IMR-90 (cell line): ENCODE data around the gene ACP2. TPM values are rescaled to one million over a fixed set of nuclear protein-coding genes. Genes with fewer than 3 reads are reported as not detected.

Experiments used
- ATAC-seq: fragments of 200-7000 bp; cut with Tn5 transposase; 2 replicates; pipeline ENCODE4 v1.9.1; 2020; ENCODE audit warnings: low read depth, mild to moderate bottlenecking, moderate library complexity
- BruUV-seq: library from RNA; stranded (reverse); fragments of 400-500 nt; replicated peaks from 2 replicates; lab custom pipeline; 2021; lab: Mats Ljungman, UMichigan
- CTCF ChIA-PET: fragments of 300-600 bp; formaldehyde crosslinking; extraction: SDS; loops from one replicate; lab custom pipeline; 2021; ENCODE audit warnings: antibody characterized with exemption; lab: Yijun Ruan, JAX
- POLR2A ChIA-PET: fragments of 300-600 bp; sonication (Branson Sonifier 250); formaldehyde crosslinking; loops from one replicate; lab custom pipeline; 2022; ENCODE audit warnings: antibody characterized with exemption; ENCODE audit not compliant: unreplicated experiment; lab: Charles Lee
- DNase-seq: peaks from one replicate; pipeline ENCODE4 v3.0.0; 2013
- H2AFZ ChIP-seq: replicated peaks from 2 replicates; pipeline ENCODE3; 2013; ENCODE audit warnings: low read length, mild to moderate bottlenecking; ENCODE audit not compliant: poor library complexity
- H2AK5ac ChIP-seq: 2 replicates; pipeline ENCODE4 v1.6.1; 2013; ENCODE audit warnings: low read depth, low read length, inconsistent platforms
- H2AK9ac ChIP-seq: replicated peaks from 2 replicates; pipeline ENCODE3; 2013; ENCODE audit warnings: mild to moderate bottlenecking, low read depth, low read length, moderate library complexity; ENCODE audit not compliant: poor library complexity
- H2BK120ac ChIP-seq: 2 replicates; pipeline ENCODE4 v1.6.1; 2013; ENCODE audit warnings: low read depth, low read length, inconsistent platforms
- H2BK15ac ChIP-seq: 3 replicates; pipeline ENCODE4 v1.6.1; 2013; ENCODE audit warnings: low read depth, low read length, inconsistent platforms
- H2BK20ac ChIP-seq: 2 replicates; pipeline ENCODE4 v1.6.1; 2013; ENCODE audit warnings: low read depth, mild to moderate bottlenecking, inconsistent platforms, low read length, moderate library complexity
- H2BK5ac ChIP-seq: 2 replicates; pipeline ENCODE4 v1.6.1; 2013; ENCODE audit warnings: mild to moderate bottlenecking, low read depth, low read length, inconsistent platforms; ENCODE audit not compliant: poor library complexity, severe bottlenecking
- H3K14ac ChIP-seq: replicated peaks from 2 replicates; pipeline ENCODE4 v1.6.1; 2013; ENCODE audit warnings: low read depth, low read length, inconsistent platforms
- H3K18ac ChIP-seq: 2 replicates; pipeline ENCODE4 v1.6.1; 2013; ENCODE audit warnings: low read depth, low read length, control low read depth
- H3K23ac ChIP-seq: 2 replicates; pipeline ENCODE4 v1.6.1; 2013; ENCODE audit warnings: low read depth, low read length, inconsistent platforms
- H3K27ac ChIP-seq: 2 replicates; pipeline ENCODE4 v1.5.1; 2013; ENCODE audit warnings: mild to moderate bottlenecking, control low read depth, low read length; ENCODE audit not compliant: insufficient read depth
- H3K27me3 ChIP-seq: 2 replicates; pipeline ENCODE4 v1.6.1; 2013; ENCODE audit warnings: low read length; ENCODE audit not compliant: control insufficient read depth, insufficient read depth
- H3K36me3 ChIP-seq: 2 replicates; pipeline ENCODE4 v1.6.1; 2013; ENCODE audit warnings: low read length, mixed read lengths; ENCODE audit not compliant: control insufficient read depth, insufficient read depth
- H3K4ac ChIP-seq: 2 replicates; pipeline ENCODE4 v1.6.1; 2013; ENCODE audit warnings: low read depth, low read length, inconsistent platforms
- H3K4me1 ChIP-seq: 2 replicates; pipeline ENCODE4 v1.6.1; 2013; ENCODE audit warnings: low read length, mixed read lengths; ENCODE audit not compliant: control insufficient read depth, insufficient read depth
- H3K4me2 ChIP-seq: 2 replicates; pipeline ENCODE4 v1.6.1; 2013; ENCODE audit warnings: low read depth, mild to moderate bottlenecking, control low read depth, low read length, moderate library complexity
- H3K4me3 ChIP-seq: 2 replicates; pipeline ENCODE4 v1.5.1; 2013; ENCODE audit warnings: low read depth, mild to moderate bottlenecking, control low read depth, low read length, moderate library complexity; ENCODE audit not compliant: insufficient read depth
- H3K56ac ChIP-seq: 2 replicates; pipeline ENCODE4 v1.6.1; 2013; ENCODE audit warnings: low read length, inconsistent platforms; ENCODE audit not compliant: insufficient read depth; ENCODE audit errors: extremely low read depth
- H3K79me1 ChIP-seq, 2 experiments: 2 replicates each; pipeline ENCODE4 v1.6.1; 2013; ENCODE audit warnings: low read length in 2 of 2, inconsistent platforms in 1 of 2, low read depth in 1 of 2
- H3K9ac ChIP-seq: 2 replicates; pipeline ENCODE4 v1.6.1; 2013; ENCODE audit warnings: low read depth, low read length, control low read depth
- H3K9me1 ChIP-seq: 2 replicates; pipeline ENCODE4 v1.6.1; 2013; ENCODE audit warnings: low read length, inconsistent platforms; ENCODE audit not compliant: insufficient read depth
- H3K9me3 ChIP-seq: 2 replicates; pipeline ENCODE4 v1.6.1; 2013; ENCODE audit warnings: low read length; ENCODE audit not compliant: control insufficient read depth, insufficient read depth
- H4K20me1 ChIP-seq: 2 replicates; pipeline ENCODE4 v1.6.1; 2013; ENCODE audit warnings: low read length, inconsistent platforms; ENCODE audit not compliant: insufficient read depth
- H4K5ac ChIP-seq: 2 replicates; pipeline ENCODE4 v1.6.1; 2013; ENCODE audit warnings: mild to moderate bottlenecking, low read depth, low read length, control low read depth
- H4K8ac ChIP-seq, 2 experiments: 2 replicates each; pipeline ENCODE4 v1.6.1; 2013; ENCODE audit warnings: low read depth in 2 of 2, low read length in 2 of 2, control low read depth in 1 of 2, inconsistent platforms in 1 of 2
- H4K91ac ChIP-seq: 2 replicates; pipeline ENCODE4 v1.6.1; 2013; ENCODE audit warnings: low read depth, low read length, inconsistent platforms; ENCODE audit not compliant: insufficient read depth
- BHLHE40 ChIP-seq: fragments of 150-350 bp; IDR thresholded peaks from 2 replicates; pipeline ENCODE4 v1.6.1; 2016; ENCODE audit warnings: mild to moderate bottlenecking, low read depth, low read length
- CHD1 ChIP-seq: IDR thresholded peaks from 2 replicates; pipeline ENCODE4 v1.6.1; 2012; ENCODE audit warnings: low read depth, low read length, improper control_type of control experiment
- FOS ChIP-seq: fragments of 150-350 bp; IDR thresholded peaks from 2 replicates; pipeline ENCODE4 v1.6.1; 2016; ENCODE audit warnings: low read depth, low read length
- MAFK ChIP-seq: IDR thresholded peaks from 2 replicates; pipeline ENCODE4 v1.6.1; 2012; ENCODE audit warnings: low read depth, low read length, improper control_type of control experiment
- MAZ ChIP-seq: IDR thresholded peaks from 2 replicates; pipeline ENCODE4 v1.6.1; 2012; ENCODE audit warnings: low read depth, mild to moderate bottlenecking, low read length, improper control_type of control experiment, moderate library complexity, borderline replicate concordance
- NFE2L2 ChIP-seq: fragments of 150-350 bp; IDR thresholded peaks from 2 replicates; pipeline ENCODE4 v1.6.1; 2016; ENCODE audit warnings: low read depth, mild to moderate bottlenecking, low read length
- POLR2A ChIP-seq: IDR thresholded peaks from 2 replicates; pipeline ENCODE4 v1.6.1; 2012; ENCODE audit warnings: mild to moderate bottlenecking, low read depth, low read length
- RAD21 ChIP-seq: IDR thresholded peaks from 2 replicates; pipeline ENCODE4 v1.6.1; 2012; ENCODE audit warnings: low read length, improper control_type of control experiment
- RCOR1 ChIP-seq: IDR thresholded peaks from 2 replicates; pipeline ENCODE4 v1.6.1; 2012; ENCODE audit warnings: mild to moderate bottlenecking, low read length, improper control_type of control experiment; ENCODE audit not compliant: insufficient replicate concordance
- RFX5 ChIP-seq: IDR thresholded peaks from 2 replicates; pipeline ENCODE4 v1.8.0; 2012; ENCODE audit warnings: low read depth, mild to moderate bottlenecking, low read length, moderate library complexity
- USF2 ChIP-seq: fragments of 150-350 bp; IDR thresholded peaks from 2 replicates; pipeline ENCODE4 v1.6.1; 2017; ENCODE audit warnings: mild to moderate bottlenecking, antibody characterized with exemption, low read length, low read depth
- WGBS, 2 experiments: methylation state at CpG; one replicate each; pipeline versions ENCODE4 v1.1.5 to v1.1.7; 2013; ENCODE audit warnings: missing lambda C conversion rate in 2 of 2; ENCODE audit not compliant: insufficient read length in 1 of 2; ENCODE audit errors: extremely low coverage in 2 of 2; 5-methylcytosine and 5-hydroxymethylcytosine counted together
- dilution Hi-C: fragments of 300-500 bp; cut with HindIII; formaldehyde crosslinking; loops from one replicate; pipeline ENCODE4 v1.14.3; 2018; ENCODE audit warnings: low sequenced_read_pairs; ENCODE audit not compliant: unreplicated experiment
- in situ Hi-C: fragments of 300-500 bp; cut with MboI; formaldehyde crosslinking; loops from 3 replicates; pipeline ENCODE4 v1.14.3; 2019; ENCODE audit warnings: low sequenced_read_pairs, inconsistent platforms, mixed read lengths
- intact Hi-C: fragments of 100-400 bp; cut with micrococcal nuclease; formaldehyde crosslinking; loops from 2 replicates; pipeline ENCODE4 v1.10.0; 2022
- polyA plus RNA-seq, 3 experiments: library from polyadenylated mRNA; depleted of rRNA; stranded (reverse); fragments of >200 nt; gene quantifications; 2 replicates each; pipeline ENCODE4 v1.2.3, GENCODE V29; 2012; ENCODE audit warnings: low replicate concordance in 1 of 3
- total RNA-seq: library from RNA; depleted of rRNA; stranded (reverse); fragments of >200 nt; gene quantifications from 2 replicates; pipeline ENCODE4 v1.2.3, GENCODE V29; 2012
- TF ChIP-seq, protein P1 (sequence below): fragments of 150-350 bp; IDR thresholded peaks from 2 replicates; pipeline ENCODE4 v1.6.1; 2016; ENCODE audit warnings: low read depth, mild to moderate bottlenecking, low read length, moderate library complexity, borderline replicate concordance
- TF ChIP-seq, protein P2 (sequence below): conservative IDR thresholded peaks from 2 replicates; pipeline ENCODE4 v1.5.1; 2012; ENCODE audit warnings: mild to moderate bottlenecking, low read depth, low read length, improper control_type of control experiment

ACP2 gene
- total and polyA plus RNA-seq, 2 of the 4 experiments (the other 2 are of a cell fraction) = 17.7 to 23.6 TPM

DNA sequence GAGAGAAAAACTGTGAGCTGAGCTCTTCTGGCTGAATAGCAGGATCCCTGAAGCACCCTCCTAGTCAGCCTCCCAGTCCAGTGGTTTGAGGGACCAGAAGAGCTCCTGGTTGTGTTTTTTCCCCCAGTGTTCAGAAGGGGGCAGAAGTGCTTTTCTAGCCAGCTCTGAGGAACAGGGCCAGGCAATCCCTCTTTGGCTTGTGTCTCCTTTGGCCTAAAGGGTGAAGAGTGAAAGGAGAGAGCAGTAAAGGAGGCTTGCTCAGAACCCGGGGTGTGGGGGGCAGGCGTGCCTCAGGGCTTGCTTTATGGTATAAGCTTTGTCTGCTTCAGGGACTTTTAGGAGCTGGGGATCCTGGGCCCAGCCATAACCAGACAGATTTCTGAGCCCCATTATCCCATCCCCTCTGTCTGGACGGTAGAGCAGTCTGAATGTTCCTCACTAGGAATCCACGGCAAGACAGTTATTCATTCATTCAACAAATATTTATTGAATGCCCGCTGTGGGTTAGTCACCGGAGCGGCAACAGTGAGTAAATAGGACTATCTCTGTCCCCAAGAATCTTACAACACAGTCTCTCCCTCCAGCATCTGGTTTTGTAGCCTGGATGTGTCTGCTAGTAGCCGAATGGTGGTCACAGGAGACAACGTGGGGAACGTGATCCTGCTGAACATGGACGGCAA, 14.5 kb downstream of the ACP2 start:
- DNase-seq (peak; percentile 67), ATAC-seq (peak; percentile 83)
- Histone ChIP-seq H3K27me3 (no peaks in the 10 kb centered on the region), H3K56ac (peak overlapping the region; percentile 57; the same call in 1 of the 2 replicates), H2AFZ (peak overlapping the region; percentile 83), H4K91ac (peak overlapping the region; percentile 59), H4K8ac (peak overlapping the region; percentile 42 to 74; a peak in 3 of 4 replicates), H3K4ac (peak overlapping the region; percentile 61), H3K27ac (peak overlapping the region; percentile 51), H2BK120ac (peak overlapping the region; percentile 66), H3K23ac (peak overlapping the region; percentile 37; the same call in 1 of the 2 replicates), H4K5ac (peak overlapping the region; percentile 33; the same call in 1 of the 2 replicates), H2AK5ac (peak overlapping the region; percentile 85), H3K4me3 (no peak overlapping the region), H2BK5ac (peak overlapping the region; percentile 80), H3K9ac (peak overlapping the region; percentile 48; the same call in 1 of the 2 replicates), H3K36me3 (peaks cover 32% of the 10 kb centered on the region), H3K9me3 (no peaks in the 10 kb centered on the region), H3K14ac (peak overlapping the region; percentile 50), H3K9me1 (peaks cover 4% of the 10 kb centered on the region; the same call in 1 of the 2 replicates), H4K20me1 (no peaks in the 10 kb centered on the region; the same call in 1 of the 2 replicates), H2BK20ac (peak overlapping the region; percentile 80), H3K4me2 (peak overlapping the region; percentile 77; the same call in 1 of the 2 replicates), H3K79me1 (peaks cover 9 to 37% of the 10 kb centered on the region in 2 experiments; a peak in 3 of 4 replicates), H2AK9ac (peak overlapping the region; percentile 91), H2BK15ac (peak overlapping the region; percentile 29; the same call in 1 of the 3 replicates), H3K4me1 (peaks cover 14% of the 10 kb centered on the region), H3K18ac (peak overlapping the region; percentile 21; the same call in 1 of the 2 replicates)
- ChIA-PET POLR2A (interaction anchor here (0.5 kb wide), 1 partner anchor 227 kb away, joined by 5 read pairs; no protein-coding TSS in a partner anchor), CTCF (interaction anchor here (0.6 to 2.8 kb wide), 9 partner anchors 14 to 121 kb away, joined by 3 to 12 read pairs (median 3); no protein-coding TSS in a partner anchor)
- intact Hi-C loops (loop anchor here (1.0 to 2.0 kb wide), 2 partner anchors 57 to 121 kb away; partner anchors contain the start of gene ARFGAP2), dilution Hi-C loops (no loop called here), in situ Hi-C loops (no loop called here)
- no TSS peak for BruUV-seq
- 0% methylated on average over 2 of the region's 11 CpGs; no CpG with 5 or more reads in 1 of the 2 experiments for WGBS, 2 experiments
- no peak for TF ChIP-seq CHD1
- no peak for TF ChIP-seq POLR2A
- TF ChIP-seq, protein P1, sequence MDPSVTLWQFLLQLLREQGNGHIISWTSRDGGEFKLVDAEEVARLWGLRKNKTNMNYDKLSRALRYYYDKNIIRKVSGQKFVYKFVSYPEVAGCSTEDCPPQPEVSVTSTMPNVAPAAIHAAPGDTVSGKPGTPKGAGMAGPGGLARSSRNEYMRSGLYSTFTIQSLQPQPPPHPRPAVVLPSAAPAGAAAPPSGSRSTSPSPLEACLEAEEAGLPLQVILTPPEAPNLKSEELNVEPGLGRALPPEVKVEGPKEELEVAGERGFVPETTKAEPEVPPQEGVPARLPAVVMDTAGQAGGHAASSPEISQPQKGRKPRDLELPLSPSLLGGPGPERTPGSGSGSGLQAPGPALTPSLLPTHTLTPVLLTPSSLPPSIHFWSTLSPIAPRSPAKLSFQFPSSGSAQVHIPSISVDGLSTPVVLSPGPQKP = no peak
- TF ChIP-seq FOS = peak; percentile 36; the same call in 1 of the 2 replicates
- TF ChIP-seq RFX5 = no peak
- TF ChIP-seq RCOR1 = no peak
- no peak for TF ChIP-seq MAFK
- TF ChIP-seq RAD21 = peak; percentile 43
- no peak for TF ChIP-seq USF2
- peak; percentile 17; the same call in 1 of the 2 replicates for TF ChIP-seq BHLHE40
- TF ChIP-seq, protein P2, sequence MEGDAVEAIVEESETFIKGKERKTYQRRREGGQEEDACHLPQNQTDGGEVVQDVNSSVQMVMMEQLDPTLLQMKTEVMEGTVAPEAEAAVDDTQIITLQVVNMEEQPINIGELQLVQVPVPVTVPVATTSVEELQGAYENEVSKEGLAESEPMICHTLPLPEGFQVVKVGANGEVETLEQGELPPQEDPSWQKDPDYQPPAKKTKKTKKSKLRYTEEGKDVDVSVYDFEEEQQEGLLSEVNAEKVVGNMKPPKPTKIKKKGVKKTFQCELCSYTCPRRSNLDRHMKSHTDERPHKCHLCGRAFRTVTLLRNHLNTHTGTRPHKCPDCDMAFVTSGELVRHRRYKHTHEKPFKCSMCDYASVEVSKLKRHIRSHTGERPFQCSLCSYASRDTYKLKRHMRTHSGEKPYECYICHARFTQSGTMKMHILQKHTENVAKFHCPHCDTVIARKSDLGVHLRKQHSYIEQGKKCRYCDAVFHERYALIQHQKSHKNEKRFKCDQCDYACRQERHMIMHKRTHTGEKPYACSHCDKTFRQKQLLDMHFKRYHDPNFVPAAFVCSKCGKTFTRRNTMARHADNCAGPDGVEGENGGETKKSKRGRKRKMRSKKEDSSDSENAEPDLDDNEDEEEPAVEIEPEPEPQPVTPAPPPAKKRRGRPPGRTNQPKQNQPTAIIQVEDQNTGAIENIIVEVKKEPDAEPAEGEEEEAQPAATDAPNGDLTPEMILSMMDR = peak; percentile 50
- TF ChIP-seq MAZ = 0 out of 2 replicates have a peak, but pooled peaks have one; percentile 13
- no peak for TF ChIP-seq NFE2L2
